GM10266 (cell line): ENCODE results near the gene CDK1.

ENCODE experiments used
- DNase-seq: peaks from one replicate; pipeline ENCODE4 v3.0.0; 2012; ENCODE audit errors: extremely low spot score
- CTCF ChIP-seq: IDR thresholded peaks from 2 replicates; pipeline ENCODE4 v1.5.1; 2012; ENCODE audit warnings: mild to moderate bottlenecking, low read depth; ENCODE audit not compliant: control insufficient read depth, insufficient read depth; ENCODE audit errors: missing control alignments

CDK1 gene

GRCh38 chr10:60777696-60778213 is 523 bp upstream of the CDK1 start:
- no peak for TF ChIP-seq CTCF
- no peak for DNase-seq

GRCh38 chr10:60778971-60779796 is 906 bp downstream of the CDK1 start:
- no peak for DNase-seq
- TF ChIP-seq CTCF, result no peak

- DNase-seq, result no peak
These were observed 3.4 kb downstream of the CDK1 start for GRCh38 chr10:60781661-60782060.

GRCh38 chr10:60784641-60785040 is 6.4 kb downstream of the CDK1 start:
- no peak for DNase-seq

More at GRCh38 chr10:60781661-60782060, 3.4 kb downstream of the CDK1 start:
- TF ChIP-seq CTCF, result no peak

GRCh38 chr10:60788544-60788943 is 10.3 kb downstream of the CDK1 start:
- no peak for DNase-seq
- TF ChIP-seq CTCF, result no peak

More at GRCh38 chr10:60784641-60785040, 6.4 kb downstream of the CDK1 start:
- no peak for TF ChIP-seq CTCF

- TF ChIP-seq CTCF, result no peak
- no peak for DNase-seq
These were observed 11.1 kb downstream of the CDK1 start for GRCh38 chr10:60789340-60789739.

- no peak for TF ChIP-seq CTCF
- DNase-seq, result no peak
These were observed 16.7 kb downstream of the CDK1 start for GRCh38 chr10:60794953-60795352.
